Left lung (tissue), 10 donors: ENCODE results near the gene SLN. TPM values are rescaled to one million over a fixed set of nuclear protein-coding genes. Genes with fewer than 3 reads are reported as not detected.

Experiments
- ATAC-seq: fragments of 200-7000 bp; cut with Tn5 transposase; one replicate; pipeline ENCODE4 v1.9.1; 2020; ENCODE audit warnings: moderate library complexity
- DNase-seq, 4 donors: peaks; one replicate each; pipeline ENCODE4 v3.0.0-alpha.2; 2013 to 2020
- H3K27ac ChIP-seq, 2 donors: fragments of 200-600 bp; sonication (generic) in 1 of 2; one replicate each; pipeline versions ENCODE4 v1.5.0 to v1.8.0; 2020 to 2021
- H3K27me3 ChIP-seq, 2 donors: fragments of 200-600 bp; sonication (generic) in 1 of 2; one replicate each; pipeline versions ENCODE4 v1.5.0 to v1.8.0; 2020 to 2021
- H3K36me3 ChIP-seq, 2 donors: fragments of 200-600 bp; sonication (generic) in 1 of 2; one replicate each; pipeline versions ENCODE4 v1.5.0 to v1.8.0; 2020 to 2021
- H3K4me1 ChIP-seq, 2 donors: fragments of 200-600 bp; one replicate each; pipeline ENCODE4 v1.8.0; 2021
- H3K4me3 ChIP-seq, 2 donors: fragments of 200-600 bp; sonication (generic) in 1 of 2; one replicate each; pipeline versions ENCODE4 v1.5.0 to v1.8.0; 2020 to 2021; ENCODE audit warnings: mild to moderate bottlenecking in 1 of 2
- H3K9me3 ChIP-seq, 2 donors: fragments of 200-600 bp; sonication (generic) in 1 of 2; one replicate each; pipeline versions ENCODE4 v1.5.0 to v1.8.0; 2020 to 2021
- CTCF ChIP-seq, 2 donors: fragments of 200-600 bp; sonication (generic) in 1 of 2; IDR thresholded peaks; one replicate each; pipeline versions ENCODE4 v1.5.0 to v1.8.0; 2021; ENCODE audit warnings: antibody characterized with exemption in 2 of 2
- intact Hi-C, 2 donors: fragments of 100-400 bp; cut with DNase I; formaldehyde crosslinking; loops; one replicate each; pipeline versions ENCODE4 v1.11.2 to v1.14.2; 2022
- polyA plus RNA-seq, 6 donors: library from polyadenylated mRNA; unstranded; fragments of 120-200 nt; gene quantifications; one replicate each; pipeline ENCODE4 v1.2.1, GENCODE V29; 2013; ENCODE audit not compliant: insufficient read length in 6 of 6
- total RNA-seq, 2 donors: library from RNA; stranded (reverse); fragmentation: NEBNext Ultra II Directional; extraction: Animal tissue kit (Norgen Biotek cat#: 25700); gene quantifications; one replicate each; pipeline ENCODE4 v1.2.1, GENCODE V29; 2021
- donor health status: DM: no; HTN: yes; CAD: no.
- donor health status: DM: no; HTN: no; CAD: no.

Gene SLN
- total and polyA plus RNA-seq, 8 donors, result 0.23 to 2.4 (median 0.96) TPM; not detected in 5

- ATAC-seq (no peak), DNase-seq (no peak)
- H3K4me3 ChIP-seq, result no peak overlapping the region
- no peaks in the 10 kb centered on the region for H3K9me3 ChIP-seq
- no peaks in the 10 kb centered on the region for H3K4me1 ChIP-seq
- no peak for TF ChIP-seq CTCF (IDR thresholded peaks at IDR 0.05)
- H3K27ac ChIP-seq, result no peak overlapping the region
- no peaks in the 10 kb centered on the region for H3K36me3 ChIP-seq
- intact Hi-C loops, result no loop called here
- no peaks in the 10 kb centered on the region for H3K27me3 ChIP-seq
Measured at GRCh38 chr11:107744736-107745135, 32.9 kb upstream of the SLN start.

GRCh38 chr11:107743191-107743590 is 31.3 kb upstream of the SLN start:
- no peak for ATAC-seq
- Histone ChIP-seq H3K36me3 (no peaks in the 10 kb centered on the region), H3K27ac (no peak overlapping the region), H3K9me3 (no peaks in the 10 kb centered on the region), H3K4me1 (no peaks in the 10 kb centered on the region), H3K27me3 (no peaks in the 10 kb centered on the region), H3K4me3 (no peak overlapping the region)
- intact Hi-C loops, result no loop called here
- no peak for DNase-seq
- no peak for TF ChIP-seq CTCF (IDR thresholded peaks at IDR 0.05)

GRCh38 chr11:107741044-107741823 is 29.4 kb upstream of the SLN start:
- intact Hi-C loops, result no loop called here
- DNase-seq, result peak in 3 of 4 donors; percentile 21 to 68 (median 55)
- Histone ChIP-seq H3K27me3 (no peaks in the 10 kb centered on the region), H3K9me3 (no peaks in the 10 kb centered on the region), H3K27ac (no peak overlapping the region), H3K4me1 (no peaks in the 10 kb centered on the region), H3K4me3 (no peak overlapping the region), H3K36me3 (no peaks in the 10 kb centered on the region)
- peak; percentile 24 to 44 for TF ChIP-seq CTCF (IDR thresholded peaks at IDR 0.05)
- ATAC-seq, result peak; percentile 97

- H3K27ac ChIP-seq, result no peak overlapping the region
- no peaks in the 10 kb centered on the region for H3K4me1 ChIP-seq
- TF ChIP-seq CTCF (IDR thresholded peaks at IDR 0.05), result no peak
- H3K27me3 ChIP-seq, result no peaks in the 10 kb centered on the region
- no peak overlapping the region for H3K4me3 ChIP-seq
- DNase-seq (no peak), ATAC-seq (no peak)
- intact Hi-C loops, result no loop called here
- no peaks in the 10 kb centered on the region for H3K36me3 ChIP-seq
- no peaks in the 10 kb centered on the region for H3K9me3 ChIP-seq
Measured at GRCh38 chr11:107740271-107740670, 28.4 kb upstream of the SLN start.

GRCh38 chr11:107736546-107736945 is 24.7 kb upstream of the SLN start:
- no peak for TF ChIP-seq CTCF (IDR thresholded peaks at IDR 0.05)
- no peak overlapping the region for H3K27ac ChIP-seq
- no peak for ATAC-seq
- DNase-seq, result no peak
- intact Hi-C loops, result no loop called here
- no peaks in the 10 kb centered on the region for H3K4me1 ChIP-seq
- H3K9me3 ChIP-seq, result no peaks in the 10 kb centered on the region
- H3K27me3 ChIP-seq, result no peaks in the 10 kb centered on the region
- no peak overlapping the region for H3K4me3 ChIP-seq
- no peaks in the 10 kb centered on the region for H3K36me3 ChIP-seq
